Stimulated activated naive CD4-positive, alpha-beta T cell treated with Interleukin-2 at 50 U/mL for 16 hours (primary cell): Measurements from ENCODE around the gene NREP.

Experiments used
- DNase-seq: peaks from one replicate; lab custom pipeline; 2025; lab: John Stamatoyannopoulos, UW

Gene NREP, protein sequence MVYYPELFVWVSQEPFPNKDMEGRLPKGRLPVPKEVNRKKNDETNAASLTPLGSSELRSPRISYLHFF

GRCh38 chr5:111756581-111757354 lies at the start of gene NREP:
Gene NREP (minus strand): TSS chr5:111757194. CDS start chr5:111755772, 1,422 bp downstream.
- no peak for DNase-seq

DNA sequence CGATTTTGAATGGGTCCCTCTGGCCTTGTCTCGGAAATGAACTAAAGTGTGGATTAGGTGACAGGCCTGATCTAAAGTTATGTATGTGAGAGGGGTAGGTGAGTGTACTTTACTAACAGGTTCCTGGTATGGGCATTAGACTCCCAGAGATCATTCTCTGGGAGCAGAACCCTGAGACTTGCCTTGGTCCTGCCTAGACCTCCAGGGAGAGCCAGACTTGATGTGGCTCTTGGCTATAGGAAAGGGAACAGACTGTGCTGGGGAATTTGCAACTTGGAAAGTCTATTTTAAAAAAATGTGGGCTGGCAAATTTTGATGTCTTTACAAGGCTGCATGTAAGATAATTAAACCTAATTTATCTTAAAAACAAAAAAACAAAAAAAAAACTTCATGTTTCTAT lies 49.8 kb upstream of the NREP start:
- no peak for DNase-seq

GRCh38 chr5:111806156-111806555 lies 49.2 kb upstream of the NREP start:
- DNase-seq: no peak

GRCh38 chr5:111805071-111805470 lies 48.1 kb upstream of the NREP start:
- no peak for DNase-seq

- DNase-seq: no peak
Observed at GRCh38 chr5:111800351-111800750, 43.4 kb upstream of the NREP start.

DNA sequence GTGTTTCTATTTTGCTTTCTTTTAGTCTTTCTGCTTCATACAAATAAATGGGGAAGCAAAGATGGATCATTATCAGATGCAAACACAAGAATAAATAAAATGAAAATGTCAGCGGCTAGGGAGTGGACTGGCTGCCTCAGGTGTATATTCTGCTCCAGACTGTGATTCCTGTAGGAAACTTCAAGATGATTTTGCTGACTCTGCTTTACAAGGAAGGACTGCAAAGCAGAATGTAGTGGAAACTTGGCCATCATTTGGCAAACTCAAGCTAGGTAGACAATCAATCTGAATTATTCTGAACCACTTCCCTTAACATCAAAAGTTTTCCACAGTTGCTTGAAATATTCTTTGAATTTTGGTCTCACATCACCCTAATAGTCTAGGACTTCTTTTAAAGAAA lies 38.1 kb upstream of the NREP start:
- DNase-seq: no peak

DNA sequence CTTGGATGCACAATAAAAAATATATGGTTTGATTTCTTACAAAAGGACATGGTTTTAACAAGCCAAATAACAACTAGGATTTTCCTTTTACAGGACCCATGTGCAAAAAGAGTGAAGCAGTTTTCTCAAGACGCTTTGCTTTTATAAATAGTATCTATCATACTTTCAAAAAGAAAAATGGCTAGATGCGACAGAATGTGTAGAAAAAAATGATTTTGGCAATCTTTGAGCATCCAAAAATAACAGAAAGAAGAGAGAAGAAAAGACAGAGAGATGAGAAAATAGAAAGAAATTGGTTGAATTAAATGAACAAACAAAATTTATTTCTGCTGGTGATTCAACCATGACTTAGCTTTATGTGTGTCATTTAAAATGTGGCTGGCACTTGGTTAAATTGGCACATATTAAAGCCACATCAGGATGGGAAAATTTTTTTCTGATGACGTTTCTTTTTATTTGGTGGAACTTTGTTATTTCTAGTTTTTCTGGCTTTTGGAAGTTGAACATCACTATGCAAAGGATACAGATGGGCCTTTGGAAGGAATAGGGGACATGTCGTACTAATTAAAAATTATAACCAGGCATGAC lies 35.6 kb upstream of the NREP start:
- no peak for DNase-seq

DNA sequence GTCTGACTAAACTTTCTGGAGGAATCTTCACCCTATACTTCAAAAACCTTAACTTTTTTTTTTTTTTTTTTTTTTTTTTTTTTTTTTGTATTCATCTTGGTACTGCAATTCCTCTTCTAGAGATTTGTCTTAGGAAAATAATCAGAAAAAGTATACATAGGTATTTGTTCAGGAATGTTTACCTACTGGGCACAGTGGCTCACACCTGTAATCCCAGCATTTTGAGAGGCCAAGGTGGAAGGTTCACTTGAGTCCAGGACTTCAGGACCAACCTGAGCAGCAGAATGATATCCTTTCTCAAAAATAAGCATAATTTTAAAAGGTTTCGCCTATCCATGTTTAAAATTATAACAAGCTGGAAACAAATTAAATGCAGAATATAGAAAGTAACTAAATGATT lies 33.3 kb upstream of the NREP start:
- no peak for DNase-seq

GRCh38 chr5:111787006-111787405 lies 30.0 kb upstream of the NREP start:
- DNase-seq: no peak

DNA sequence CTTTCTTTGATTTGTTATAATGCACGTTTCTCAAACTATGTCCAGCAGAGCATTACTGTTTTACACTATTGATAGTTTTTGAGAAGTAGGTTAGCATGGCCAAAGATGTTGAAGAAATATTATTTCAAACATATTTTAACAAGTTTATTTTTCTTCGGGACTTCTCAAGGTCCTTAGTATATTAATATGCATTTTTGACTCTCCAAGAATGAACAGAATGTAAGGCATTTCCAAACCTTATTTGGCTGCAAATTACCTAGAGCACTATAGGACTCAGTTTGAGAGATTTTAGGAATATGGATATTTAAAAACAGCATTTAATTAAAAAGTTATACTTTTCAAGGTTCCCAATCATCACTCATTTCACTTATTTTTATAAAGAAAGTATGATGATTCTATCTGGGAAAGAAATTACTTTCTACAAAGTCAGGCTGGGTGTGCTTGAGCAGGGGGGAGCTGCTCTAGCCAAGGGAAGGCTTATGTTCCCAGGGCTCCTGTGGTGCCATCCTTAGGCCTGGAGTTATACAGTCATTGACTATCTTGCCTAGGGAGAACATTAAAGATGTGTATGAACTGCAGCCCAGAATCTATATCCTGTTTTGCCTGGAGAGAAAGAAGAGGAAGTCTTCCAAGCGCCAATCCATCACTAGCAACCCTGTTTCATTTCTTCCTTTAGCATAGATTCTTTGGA lies 27.6 kb upstream of the NREP start:
- DNase-seq: no peak

DNA sequence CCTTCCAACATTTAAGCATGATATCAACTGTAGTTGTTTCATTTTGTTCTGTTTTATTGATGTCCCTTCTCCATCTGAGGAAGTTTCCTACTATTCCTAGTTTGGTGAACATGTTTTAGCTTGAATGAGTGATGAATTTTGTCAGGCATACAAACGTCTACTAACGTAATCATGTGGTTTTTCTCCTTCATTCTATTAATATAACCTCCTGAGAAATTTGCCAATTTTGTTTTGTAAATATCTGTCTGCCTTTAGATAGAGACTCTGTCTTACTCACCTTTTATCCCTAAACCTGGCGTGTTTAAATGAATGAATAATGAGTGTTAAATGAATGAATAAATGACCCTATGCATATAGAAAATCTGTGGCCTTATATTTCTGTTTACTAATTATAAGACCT lies 26.5 kb upstream of the NREP start:
- DNase-seq: no peak

DNA sequence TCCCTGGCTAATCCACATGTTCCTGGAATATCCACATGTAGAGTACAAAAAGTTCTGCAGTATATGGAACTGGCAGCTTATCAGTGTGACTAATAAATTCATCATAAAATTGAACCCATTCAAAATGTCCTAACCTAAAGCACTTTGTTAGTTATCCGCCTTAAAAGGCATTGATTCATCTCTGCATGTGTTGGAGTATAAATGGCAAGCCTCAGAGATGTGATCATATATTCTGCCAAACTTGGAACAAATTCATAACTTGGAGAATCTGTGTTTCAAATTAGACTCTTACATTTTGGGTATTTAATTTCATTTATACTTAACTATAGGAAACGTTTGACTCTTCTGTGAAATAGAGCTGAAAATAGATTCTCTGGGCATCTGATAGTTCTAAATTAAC lies 25.2 kb upstream of the NREP start:
- no peak for DNase-seq

DNA sequence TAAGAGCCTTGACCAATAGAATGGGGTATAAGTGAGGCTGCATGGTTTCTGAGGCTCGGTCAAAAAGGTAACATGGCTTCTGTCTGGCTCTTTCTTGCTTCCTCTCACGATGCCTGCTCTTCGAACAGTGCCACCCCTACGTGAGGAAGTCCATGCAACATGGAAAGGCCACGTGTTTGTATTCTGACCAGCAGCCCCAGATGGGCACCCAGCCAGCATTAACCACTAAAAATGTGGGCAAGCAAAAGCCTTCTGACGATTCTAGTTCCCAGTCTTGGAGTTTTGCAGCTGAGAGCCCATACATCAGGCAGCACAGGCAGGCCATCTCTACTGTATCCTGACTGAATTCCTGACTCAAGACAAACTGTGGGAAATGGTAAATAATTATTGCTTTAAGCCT lies 24.2 kb upstream of the NREP start:
- DNase-seq: no peak

DNA sequence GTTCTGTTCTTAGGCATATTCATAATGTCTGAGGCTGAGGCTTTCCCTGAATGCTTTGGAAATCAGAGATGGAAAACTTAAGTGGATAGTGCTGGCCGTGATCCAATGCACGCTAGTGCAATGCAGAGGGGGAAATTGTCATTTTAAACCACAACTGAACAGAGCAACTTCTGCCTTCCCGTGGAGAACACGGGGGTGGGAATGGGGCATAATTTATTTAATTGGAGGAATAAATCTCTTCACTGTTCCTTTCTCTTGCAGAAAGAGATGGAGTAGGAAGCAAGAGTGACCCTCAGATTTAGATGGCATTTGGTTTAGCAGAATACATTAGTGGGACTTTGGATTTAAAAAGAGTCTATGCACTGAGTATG lies 22.9 kb upstream of the NREP start:
- DNase-seq: no peak

GRCh38 chr5:111779260-111779921 lies 22.4 kb upstream of the NREP start:
- DNase-seq: no peak

DNA sequence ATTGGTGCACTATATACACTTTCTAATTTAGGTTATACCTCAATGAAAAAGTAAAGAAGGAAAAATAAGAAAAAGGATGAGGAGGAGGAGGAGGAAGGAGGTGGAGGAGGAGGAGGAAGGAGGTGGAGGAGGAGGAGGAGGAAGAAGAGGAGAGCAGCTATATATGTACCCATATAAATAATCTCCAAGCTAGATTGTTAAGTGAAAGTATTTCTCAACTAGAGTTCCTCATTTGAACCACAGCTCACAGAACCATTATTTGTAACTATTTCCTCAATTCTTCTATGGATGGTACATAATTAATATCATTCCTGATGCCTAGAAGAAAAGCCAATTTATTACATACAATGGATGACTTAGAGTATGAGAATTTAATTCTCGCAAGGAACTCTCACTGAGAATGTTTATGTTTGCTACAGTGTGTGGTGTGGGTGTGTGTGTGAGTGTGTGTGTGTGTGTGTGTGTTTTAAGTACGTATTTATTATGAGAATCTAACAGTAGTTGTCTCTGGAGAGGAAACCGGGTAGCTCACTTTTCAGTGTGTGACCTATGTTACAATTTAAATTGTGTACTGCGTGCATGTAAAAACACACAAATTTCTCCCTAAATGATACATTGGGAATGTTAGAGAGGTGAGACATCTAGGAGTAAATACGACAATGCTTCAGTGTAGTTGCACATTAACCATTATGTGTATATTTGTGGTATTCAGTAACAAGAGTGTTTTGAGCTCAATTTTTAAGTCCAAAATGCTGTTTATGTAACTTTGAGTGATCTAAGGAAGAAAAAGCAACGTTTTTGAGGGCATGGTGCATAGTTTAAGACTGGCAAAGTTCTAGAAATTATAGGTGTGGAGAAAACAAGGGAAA lies 20.2 kb upstream of the NREP start:
- DNase-seq: no peak

- no peak for DNase-seq
Observed at GRCh38 chr5:111775224-111775623, 18.2 kb upstream of the NREP start.

- DNase-seq: no peak
Observed at GRCh38 chr5:111774525-111774924, 17.5 kb upstream of the NREP start.

DNA sequence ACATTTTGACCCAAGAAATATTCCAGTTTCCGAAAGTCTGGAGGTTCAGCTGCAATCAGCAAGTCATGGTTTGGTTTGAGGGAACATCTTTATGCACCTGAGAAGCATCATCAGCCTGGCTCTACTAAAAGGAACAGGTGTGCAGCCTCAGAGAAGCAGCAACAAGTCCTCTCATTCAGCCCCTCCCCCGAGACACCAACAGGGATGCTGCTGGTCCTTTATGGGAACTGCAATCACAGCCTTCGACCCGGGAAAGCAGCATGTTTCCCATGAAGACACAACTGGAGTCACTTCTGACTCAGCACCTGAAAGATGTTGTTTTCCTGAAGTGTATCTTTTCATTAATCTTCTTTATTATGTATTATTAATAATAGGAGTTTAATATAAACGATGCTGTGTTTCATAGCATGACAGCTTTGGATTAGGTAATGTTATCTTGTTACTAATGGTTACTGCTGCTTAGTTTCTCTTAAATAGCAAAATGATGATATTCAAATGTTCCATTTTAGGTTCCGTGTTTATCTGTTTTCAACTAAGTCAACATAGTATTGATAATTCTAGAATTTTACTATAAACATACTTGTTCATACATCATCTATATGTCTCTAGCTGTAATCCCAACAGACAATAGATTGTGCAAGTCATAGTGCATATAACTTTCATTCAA lies 15.6 kb upstream of the NREP start:
- no peak for DNase-seq

DNA sequence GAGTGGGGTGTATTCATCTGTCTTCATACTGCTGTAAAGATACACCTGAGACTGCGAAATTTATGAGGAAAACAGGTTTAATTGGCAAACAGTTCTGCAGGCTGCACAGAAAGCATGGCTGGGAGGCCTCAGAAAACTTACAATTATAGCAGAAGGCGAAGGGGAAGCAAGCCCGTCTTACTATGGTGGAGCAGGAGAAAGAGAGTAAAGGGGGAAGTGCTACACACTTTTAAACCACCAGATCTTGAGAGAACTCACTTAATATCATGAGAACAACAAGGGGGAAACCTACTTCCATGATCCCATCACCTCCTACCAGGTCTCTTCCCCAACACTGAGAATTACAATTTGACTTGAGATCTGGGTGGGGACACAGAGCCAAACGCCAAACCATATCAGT lies 12.5 kb upstream of the NREP start:
- DNase-seq: no peak
